CD4-positive, CD25-positive, alpha-beta regulatory T cell (primary cell): ENCODE measurements around the gene FGR. TPM values are rescaled to one million over a fixed set of nuclear protein-coding genes. Genes with fewer than 3 reads are reported as not detected.

Experiments
- ATAC-seq, 2 donors: fragments of 150-1000 bp; cut with Tn5 transposase; one replicate each; pipeline ENCODE4 v1.10.0; 2021; ENCODE audit warnings: low read depth in 2 of 2, moderate number of reproducible peaks in 2 of 2, moderate library complexity in 1 of 2
- DNase-seq, 3 donors: peaks; one replicate each; pipeline versions ENCODE4 v3.0.0 to v3.0.0-alpha.2; 2012 to 2022; ENCODE audit warnings: mixed read lengths in 1 of 3
- H3K27ac ChIP-seq: one replicate; pipeline ENCODE4 v1.7.0; 2013; ENCODE audit warnings: mild to moderate bottlenecking, low read length; ENCODE audit not compliant: insufficient read depth, poor library complexity, severe bottlenecking
- H3K27me3 ChIP-seq: one replicate; pipeline ENCODE4 v1.7.0; 2013; ENCODE audit warnings: low read length; ENCODE audit not compliant: control insufficient read depth, insufficient read depth
- H3K36me3 ChIP-seq: one replicate; pipeline ENCODE4 v1.7.0; 2013; ENCODE audit warnings: mild to moderate bottlenecking, low read length, moderate library complexity; ENCODE audit not compliant: control insufficient read depth, insufficient read depth
- H3K4me1 ChIP-seq: 2 replicates; pipeline ENCODE4 v1.7.0; 2013; ENCODE audit warnings: mild to moderate bottlenecking, low read length; ENCODE audit not compliant: insufficient read depth, control insufficient read depth, poor library complexity, severe bottlenecking
- H3K4me3 ChIP-seq: one replicate; pipeline ENCODE4 v1.7.0; 2013; ENCODE audit warnings: low read depth, mild to moderate bottlenecking, low read length, moderate library complexity
- H3K9me3 ChIP-seq, 2 experiments: 1 replicate in 1 of 2; 2 replicates in 1 of 2; pipeline ENCODE4 v1.7.0; 2013; ENCODE audit warnings: low read length in 2 of 2, mild to moderate bottlenecking in 1 of 2, moderate library complexity in 1 of 2; ENCODE audit not compliant: control insufficient read depth in 2 of 2
- H3K27ac Mint-ChIP-seq, 3 donors: one replicate each; pipeline ENCODE4 v1.8.0; 2020 to 2022; ENCODE audit warnings: mild to moderate bottlenecking in 3 of 3, mixed read lengths in 3 of 3, moderate library complexity in 2 of 3
- H3K27me3 Mint-ChIP-seq: one replicate; pipeline ENCODE4 v1.8.0; 2022; ENCODE audit warnings: mild to moderate bottlenecking, mixed read lengths
- H3K36me3 Mint-ChIP-seq: one replicate; pipeline ENCODE4 v1.8.0; 2020; ENCODE audit warnings: mixed read lengths
- H3K4me1 Mint-ChIP-seq, 4 donors: one replicate each; pipeline ENCODE4 v1.8.0; 2020 to 2022; ENCODE audit warnings: mixed read lengths in 4 of 4, mild to moderate bottlenecking in 1 of 4
- H3K4me3 Mint-ChIP-seq, 4 donors: one replicate each; pipeline ENCODE4 v1.8.0; 2020 to 2022; ENCODE audit warnings: mild to moderate bottlenecking in 4 of 4, mixed read lengths in 4 of 4, moderate library complexity in 3 of 4
- H3K9me3 Mint-ChIP-seq, 7 donors: one replicate each; pipeline ENCODE4 v1.8.0; 2020 to 2022; ENCODE audit warnings: mixed read lengths in 7 of 7, mild to moderate bottlenecking in 3 of 7, moderate library complexity in 2 of 7
- polyA plus RNA-seq, 4 donors: library from polyadenylated mRNA; unstranded; fragments of 300-500 nt; fragmentation: Illumina TruSeq; gene quantifications; one replicate each; pipeline ENCODE4 v1.2.3, GENCODE V29; 2021
- total RNA-seq: library from RNA; stranded (reverse); gene quantifications from one replicate; pipeline ENCODE4 v1.2.3, GENCODE V29; 2022

The FGR gene
- total and polyA plus RNA-seq, 5 donors from 2014 or later: 0.15 to 0.87 (median 0.25) TPM

DNA sequence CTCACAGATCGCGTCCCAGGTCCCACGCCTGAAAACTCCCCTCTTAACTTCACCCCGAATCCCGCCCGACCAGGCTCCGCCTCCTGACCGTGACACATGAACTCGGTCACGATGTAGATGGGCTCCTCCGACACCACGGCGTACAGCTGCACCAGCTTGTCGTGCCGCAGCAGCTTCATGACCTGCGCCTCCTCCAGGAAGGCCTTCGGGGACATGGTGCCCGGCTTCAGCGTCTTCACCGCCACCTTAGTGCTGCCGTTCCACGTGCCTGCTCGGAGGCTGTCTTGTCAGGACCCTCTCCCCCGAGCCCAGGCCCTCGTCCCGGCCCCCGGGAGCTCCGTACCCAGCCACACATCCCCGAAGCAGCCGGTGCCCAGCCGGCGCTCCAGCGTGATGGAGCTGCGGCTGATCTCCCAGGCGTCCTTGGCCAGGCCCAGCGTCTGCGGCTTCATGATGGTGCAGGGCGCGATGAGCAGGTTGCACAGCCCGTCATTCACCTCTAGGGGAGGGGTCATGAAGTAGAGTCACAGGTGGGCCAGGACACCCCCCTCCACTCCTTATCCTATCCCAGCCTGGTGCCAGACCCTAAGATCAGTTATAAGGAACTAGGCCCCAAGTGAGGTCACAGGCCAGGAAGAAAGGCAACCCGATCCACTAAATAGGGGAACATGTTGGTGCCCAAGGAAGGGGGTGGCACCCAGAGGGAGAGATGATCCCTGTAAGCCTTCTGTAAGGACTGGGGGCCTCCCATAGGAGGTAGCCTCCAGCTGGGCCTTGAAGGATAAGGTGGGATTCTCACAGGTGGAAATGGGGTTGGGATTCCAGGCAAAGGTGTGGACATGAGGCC is 19.4 kb downstream of the FGR start:
- Histone ChIP-seq H3K27ac (no peak overlapping the region), H3K27me3 (no peaks in the 10 kb centered on the region), H3K9me3 (no peaks in the 10 kb centered on the region), H3K4me3 (no peak overlapping the region), H3K36me3 (no peaks in the 10 kb centered on the region), H3K4me1 (peaks cover 58% of the 10 kb centered on the region)
- Mint-ChIP-seq H3K4me3 (peak overlapping the region in 1 of 4 donors; percentile 50), H3K27me3 (no peaks in the 10 kb centered on the region), H3K4me1 (peaks cover 13 to 69% (median 49%) of the 10 kb centered on the region in 4 donors), H3K36me3 (peaks cover 3% of the 10 kb centered on the region), H3K27ac (peak overlapping the region; percentile 90 to 95 (median 94)), H3K9me3 (no peaks in the 10 kb centered on the region)
- DNase-seq (no peak), ATAC-seq (no peak)

DNA sequence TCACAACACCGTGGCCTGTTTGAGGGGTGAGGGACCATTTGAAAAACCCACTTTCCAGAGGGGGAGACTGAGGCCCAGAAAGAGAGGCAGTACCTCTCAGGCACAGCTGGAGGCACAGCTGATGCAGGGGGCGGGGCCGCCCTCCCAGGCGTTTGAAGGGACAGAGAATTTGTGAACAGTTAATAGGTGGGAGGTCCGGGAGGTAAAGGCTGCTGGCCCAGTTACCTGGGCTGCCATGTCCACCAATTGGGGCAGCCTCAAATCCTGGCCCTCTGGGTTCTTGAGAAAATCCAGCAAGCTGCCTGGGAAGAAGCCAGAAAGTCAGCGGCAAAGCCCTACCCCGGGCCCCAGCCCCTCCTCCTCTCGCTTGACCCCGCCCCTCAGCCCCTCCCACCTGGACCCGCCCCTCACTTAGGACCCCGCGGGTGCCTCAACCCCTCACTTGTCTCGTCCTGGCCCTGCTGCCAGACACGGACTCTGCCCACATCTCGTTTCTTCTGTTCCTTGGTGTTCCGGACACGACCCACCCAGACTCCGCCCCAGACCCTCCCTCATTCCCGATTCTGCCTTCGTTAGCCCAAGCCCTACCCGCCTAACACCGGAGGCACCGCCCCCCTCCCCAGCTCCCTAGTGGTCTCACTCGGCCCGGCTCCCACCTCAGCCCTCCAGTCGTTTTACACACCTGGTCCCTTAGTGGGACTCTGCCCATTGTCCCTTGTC is 20.2 kb downstream of the FGR start:
- Mint-ChIP-seq H3K4me1 (peaks cover 13 to 67% (median 45%) of the 10 kb centered on the region in 4 donors), H3K27me3 (no peaks in the 10 kb centered on the region), H3K9me3 (no peaks in the 10 kb centered on the region), H3K36me3 (peaks cover 3% of the 10 kb centered on the region), H3K27ac (peak overlapping the region; percentile 80 to 96 (median 92)), H3K4me3 (peak overlapping the region in 2 of 4 donors; percentile 50 to 83)
- Histone ChIP-seq H3K4me3 (no peak overlapping the region), H3K27ac (no peak overlapping the region), H3K4me1 (peaks cover 64% of the 10 kb centered on the region), H3K27me3 (no peaks in the 10 kb centered on the region), H3K36me3 (no peaks in the 10 kb centered on the region), H3K9me3 (no peaks in the 10 kb centered on the region)
- ATAC-seq (no peak), DNase-seq (no peak)

- no peaks in the 10 kb centered on the region for H3K36me3 ChIP-seq
- Mint-ChIP-seq H3K27ac (peak overlapping the region; percentile 92 to 98 (median 96)), H3K36me3 (peaks cover 3% of the 10 kb centered on the region), H3K4me3 (peak overlapping the region in 3 of 4 donors; percentile 60 to 83 (median 79)), H3K4me1 (peaks cover 13 to 62% (median 43%) of the 10 kb centered on the region in 4 donors), H3K9me3 (no peaks in the 10 kb centered on the region), H3K27me3 (no peaks in the 10 kb centered on the region)
- DNase-seq (peak in 1 of 3 donors; percentile 59), ATAC-seq (peak in 1 of 2 donors; percentile 43)
- peak overlapping the region; percentile 57 for H3K4me3 ChIP-seq
- H3K27me3 ChIP-seq: no peaks in the 10 kb centered on the region
- H3K4me1 ChIP-seq: peaks cover 71% of the 10 kb centered on the region
- peak overlapping the region; percentile 7 for H3K27ac ChIP-seq
- H3K9me3 ChIP-seq: no peaks in the 10 kb centered on the region
These were observed 20.9 kb downstream of the FGR start for GRCh38 chr1:27614043-27614624.

DNA sequence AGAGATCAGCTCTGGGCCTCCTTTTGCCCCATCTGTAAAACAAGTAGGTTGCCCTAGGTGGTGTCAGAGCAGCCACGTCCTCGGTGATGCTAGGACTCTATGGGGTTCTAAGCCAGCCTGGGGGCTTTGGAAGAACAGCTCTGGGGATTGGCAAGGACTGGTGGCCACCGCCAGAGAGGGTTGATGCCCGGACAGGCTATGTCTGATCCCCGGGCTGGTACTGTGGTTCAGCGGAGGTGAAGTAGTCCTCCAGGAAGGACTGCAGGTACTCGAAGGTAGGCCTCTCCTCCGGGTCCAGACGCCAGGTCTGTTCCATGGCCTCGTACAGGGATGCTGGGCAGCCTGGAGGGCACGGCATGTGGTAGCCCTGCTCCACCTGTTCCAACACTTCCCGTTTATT is 22.3 kb downstream of the FGR start:
- no peak overlapping the region for H3K4me3 ChIP-seq
- H3K4me1 Mint-ChIP-seq: peaks cover 8 to 49% (median 30%) of the 10 kb centered on the region in 4 donors
- H3K9me3 ChIP-seq: no peaks in the 10 kb centered on the region
- DNase-seq (no peak), ATAC-seq (no peak)
- H3K9me3 Mint-ChIP-seq: no peaks in the 10 kb centered on the region
- H3K36me3 Mint-ChIP-seq: peaks cover 3% of the 10 kb centered on the region
- H3K27me3 Mint-ChIP-seq: no peaks in the 10 kb centered on the region
- peaks cover 67% of the 10 kb centered on the region for H3K4me1 ChIP-seq
- no peak overlapping the region for H3K27ac ChIP-seq
- H3K36me3 ChIP-seq: no peaks in the 10 kb centered on the region
- peak overlapping the region; percentile 57 to 93 (median 92) for H3K27ac Mint-ChIP-seq
- no peaks in the 10 kb centered on the region for H3K27me3 ChIP-seq
- peak overlapping the region in 1 of 4 donors; percentile 8 for H3K4me3 Mint-ChIP-seq

GRCh38 chr1:27611450-27611849 is 23.5 kb downstream of the FGR start:
- H3K36me3 ChIP-seq: no peaks in the 10 kb centered on the region
- peaks cover 57% of the 10 kb centered on the region for H3K4me1 ChIP-seq
- Mint-ChIP-seq H3K27me3 (peaks cover 3% of the 10 kb centered on the region), H3K4me1 (peaks cover 10 to 44% (median 25%) of the 10 kb centered on the region in 4 donors), H3K36me3 (peaks cover 3% of the 10 kb centered on the region), H3K27ac (peak overlapping the region in 2 of 3 donors; percentile 37 to 56), H3K4me3 (peak overlapping the region in 1 of 4 donors; percentile 18), H3K9me3 (no peaks in the 10 kb centered on the region)
- ATAC-seq: no peak
- no peak overlapping the region for H3K27ac ChIP-seq
- H3K27me3 ChIP-seq: no peaks in the 10 kb centered on the region
- no peaks in the 10 kb centered on the region for H3K9me3 ChIP-seq
- H3K4me3 ChIP-seq: no peak overlapping the region
- DNase-seq: no peak

DNA sequence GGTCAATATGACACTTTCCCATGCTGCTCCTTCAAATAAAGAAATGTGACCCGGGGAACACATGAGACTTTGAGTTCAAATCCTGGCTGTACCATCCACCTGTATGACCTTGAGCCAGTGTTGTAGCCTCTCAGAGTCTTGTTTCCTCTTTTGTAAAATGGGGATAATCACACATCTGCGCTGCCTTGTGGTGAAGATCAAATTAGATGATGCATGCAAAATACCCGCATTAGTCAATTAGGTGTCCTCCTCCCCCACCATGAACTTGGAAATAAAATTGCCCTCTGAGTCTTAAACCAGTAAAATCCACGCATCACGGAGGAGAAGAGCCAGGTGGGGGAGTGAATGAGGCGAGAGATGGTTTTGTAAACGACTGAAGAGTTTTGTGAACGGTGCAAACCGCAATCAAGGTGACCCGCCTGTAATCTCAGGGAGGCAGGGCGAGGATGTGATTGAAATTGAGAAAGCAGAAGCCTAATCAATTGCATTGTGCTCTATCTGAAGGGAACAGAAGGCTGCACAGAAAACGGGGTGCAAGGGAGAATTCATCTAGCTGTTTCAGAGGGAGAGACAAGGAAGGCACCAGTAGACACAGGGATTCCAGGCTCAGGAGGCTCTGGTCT is 25.3 kb downstream of the FGR start:
- Histone ChIP-seq H3K27ac (peak overlapping the region; percentile 48), H3K27me3 (no peaks in the 10 kb centered on the region), H3K4me3 (no peak overlapping the region), H3K36me3 (no peaks in the 10 kb centered on the region), H3K4me1 (peaks cover 44% of the 10 kb centered on the region), H3K9me3 (no peaks in the 10 kb centered on the region)
- H3K4me3 Mint-ChIP-seq: no peak overlapping the region
- no peaks in the 10 kb centered on the region for H3K9me3 Mint-ChIP-seq
- peaks cover 12 to 46% (median 31%) of the 10 kb centered on the region in 4 donors for H3K4me1 Mint-ChIP-seq
- peaks cover 4% of the 10 kb centered on the region for H3K27me3 Mint-ChIP-seq
- DNase-seq (no peak), ATAC-seq (no peak)
- peaks cover 3% of the 10 kb centered on the region for H3K36me3 Mint-ChIP-seq
- H3K27ac Mint-ChIP-seq: no peak overlapping the region

GRCh38 chr1:27609210-27609555 is 25.8 kb downstream of the FGR start:
- Mint-ChIP-seq H3K4me1 (peaks cover 11 to 47% (median 28%) of the 10 kb centered on the region in 4 donors), H3K27me3 (peaks cover 4% of the 10 kb centered on the region), H3K4me3 (no peak overlapping the region), H3K9me3 (no peaks in the 10 kb centered on the region), H3K27ac (no peak overlapping the region), H3K36me3 (peaks cover 3% of the 10 kb centered on the region)
- no peaks in the 10 kb centered on the region for H3K36me3 ChIP-seq
- H3K9me3 ChIP-seq: no peaks in the 10 kb centered on the region
- no peak for ATAC-seq
- peak overlapping the region; percentile 48 for H3K27ac ChIP-seq
- H3K27me3 ChIP-seq: no peaks in the 10 kb centered on the region
- H3K4me3 ChIP-seq: no peak overlapping the region
- DNase-seq: no peak
- H3K4me1 ChIP-seq: peaks cover 43% of the 10 kb centered on the region
